Measurements from ENCODE around the gene CPB2.

DNA sequence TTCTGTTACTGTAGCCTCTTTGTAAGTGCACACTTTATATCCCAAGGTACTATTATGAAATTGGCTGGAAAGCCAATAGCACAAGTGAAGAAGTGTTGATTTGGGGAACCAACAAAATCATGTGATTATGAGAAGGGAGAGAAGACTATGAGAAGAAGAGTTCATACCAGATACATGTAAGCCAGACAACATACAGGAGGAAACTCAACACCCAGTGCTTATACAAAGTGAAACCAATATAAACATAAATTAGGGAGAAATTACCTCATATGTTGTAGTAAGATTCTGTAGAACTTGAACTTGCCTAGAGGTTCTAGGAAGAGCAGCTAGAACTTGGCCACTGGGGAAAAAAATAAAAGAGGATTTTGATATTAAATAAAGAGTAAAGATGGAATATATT lies 17.4 kb downstream of the CPB2 start:
- TF ChIP-seq, protein P1, sequence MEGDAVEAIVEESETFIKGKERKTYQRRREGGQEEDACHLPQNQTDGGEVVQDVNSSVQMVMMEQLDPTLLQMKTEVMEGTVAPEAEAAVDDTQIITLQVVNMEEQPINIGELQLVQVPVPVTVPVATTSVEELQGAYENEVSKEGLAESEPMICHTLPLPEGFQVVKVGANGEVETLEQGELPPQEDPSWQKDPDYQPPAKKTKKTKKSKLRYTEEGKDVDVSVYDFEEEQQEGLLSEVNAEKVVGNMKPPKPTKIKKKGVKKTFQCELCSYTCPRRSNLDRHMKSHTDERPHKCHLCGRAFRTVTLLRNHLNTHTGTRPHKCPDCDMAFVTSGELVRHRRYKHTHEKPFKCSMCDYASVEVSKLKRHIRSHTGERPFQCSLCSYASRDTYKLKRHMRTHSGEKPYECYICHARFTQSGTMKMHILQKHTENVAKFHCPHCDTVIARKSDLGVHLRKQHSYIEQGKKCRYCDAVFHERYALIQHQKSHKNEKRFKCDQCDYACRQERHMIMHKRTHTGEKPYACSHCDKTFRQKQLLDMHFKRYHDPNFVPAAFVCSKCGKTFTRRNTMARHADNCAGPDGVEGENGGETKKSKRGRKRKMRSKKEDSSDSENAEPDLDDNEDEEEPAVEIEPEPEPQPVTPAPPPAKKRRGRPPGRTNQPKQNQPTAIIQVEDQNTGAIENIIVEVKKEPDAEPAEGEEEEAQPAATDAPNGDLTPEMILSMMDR (IDR thresholded peaks at IDR 0.05): no peak
- no peak for TF ChIP-seq POLR2A (IDR thresholded peaks at IDR 0.05)

Data from sigmoid colon (tissue), 3 donors.